NT2/D1 (cell line): ENCODE data around the gene EPHA8.

Experiments
- SUZ12 ChIP-seq: IDR thresholded peaks from 2 replicates; pipeline ENCODE4 v1.6.1; 2011; ENCODE audit not compliant: insufficient read length, insufficient read depth; ENCODE audit errors: extremely low read depth
- YY1 ChIP-seq: IDR thresholded peaks from 2 replicates; pipeline ENCODE4 v1.6.1; 2011; ENCODE audit not compliant: insufficient read length, insufficient read depth
- ZNF274 ChIP-seq: IDR thresholded peaks from 2 replicates; pipeline ENCODE4 v1.6.1; 2011; ENCODE audit warnings: mild to moderate bottlenecking, low read depth, low read length

DNA sequence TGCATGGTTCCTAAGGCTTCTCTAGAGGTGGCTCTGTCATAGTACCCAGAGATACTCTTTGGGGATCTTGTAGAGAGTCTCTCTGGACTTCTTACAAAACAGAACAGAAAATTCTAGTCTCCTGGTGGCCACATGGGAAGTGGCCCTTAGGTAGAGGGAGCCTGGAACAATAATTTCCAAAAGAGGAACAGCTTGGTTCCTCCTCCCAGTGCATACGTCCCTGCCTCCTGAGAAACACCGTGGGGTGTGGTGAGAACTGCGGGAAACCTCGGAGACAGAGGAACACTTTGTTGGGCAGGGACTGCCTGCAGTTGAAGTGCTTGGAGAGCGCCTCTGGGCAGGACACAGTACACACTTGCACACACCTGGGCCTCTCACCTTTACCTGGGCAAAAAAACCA lies 38.8 kb upstream of the EPHA8 start:
- no peak for TF ChIP-seq ZNF274
- no peak for TF ChIP-seq SUZ12
- TF ChIP-seq YY1 = no peak
